ENCODE results near the gene CEACAM16. TPM values are rescaled to one million over a fixed set of nuclear protein-coding genes. Genes with fewer than 3 reads are reported as not detected.

CEACAM16 gene
- total RNA-seq, 1 experiment from 2014 or later = not detected

DNA sequence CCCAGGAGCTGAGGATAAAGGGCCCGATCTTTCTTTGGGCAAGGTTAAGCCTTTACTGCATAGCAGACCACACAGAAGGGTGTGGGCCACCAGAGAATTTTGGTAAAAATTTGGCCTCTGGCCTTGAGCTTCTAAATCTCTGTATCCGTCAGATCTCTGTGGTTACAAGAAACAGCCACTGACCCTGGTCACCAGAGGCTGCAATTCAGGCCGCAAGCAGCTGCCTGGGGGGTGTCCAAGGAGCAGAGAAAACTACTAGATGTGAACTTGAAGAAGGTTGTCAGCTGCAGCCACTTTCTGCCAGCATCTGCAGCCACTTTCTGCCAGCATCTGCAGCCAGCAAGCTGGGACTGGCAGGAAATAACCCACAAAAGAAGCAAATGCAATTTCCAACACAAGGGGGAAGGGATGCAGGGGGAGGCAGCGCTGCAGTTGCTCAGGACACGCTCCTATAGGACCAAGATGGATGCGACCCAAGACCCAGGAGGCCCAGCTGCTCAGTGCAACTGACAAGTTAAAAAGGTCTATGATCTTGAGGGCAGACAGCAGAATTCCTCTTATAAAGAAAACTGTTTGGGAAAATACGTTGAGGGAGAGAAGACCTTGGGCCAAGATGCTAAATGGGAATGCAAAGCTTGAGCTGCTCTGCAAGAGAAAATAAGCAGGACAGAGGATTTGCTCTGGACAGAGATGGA lies 36.1 kb upstream of the CEACAM16 start:
- Histone ChIP-seq H3K4me2 (ENCODE audit: low read length) (no peak overlapping the region), H4K20me1 (ENCODE audit: insufficient read depth) (no peaks in the 10 kb centered on the region), H3K79me2 (ENCODE audit: insufficient read depth, low read length) (peaks cover 4% of the 10 kb centered on the region; the same call in 1 of the 2 replicates), H3K36me3 (ENCODE audit: control insufficient read depth in 1 of 2, insufficient read depth in 2 of 2, low read length in 2 of 2) (peaks cover 34 to 49% of the 10 kb centered on the region in 2 experiments; a peak in 3 of 4 replicates), H2AFZ (ENCODE audit: low read depth, low read length, poor library complexity, severe bottlenecking) (no peak overlapping the region), H3K4me3 (replicated peaks in 1 of 2; ENCODE audit: low read depth in 1 of 2, low read length in 2 of 2) (no peak overlapping the region), H3K27me3 (ENCODE audit: insufficient read depth, low read length) (no peaks in the 10 kb centered on the region), H3K9ac (ENCODE audit: low read length) (no peak overlapping the region), H3K9me2 (ENCODE audit: insufficient read depth) (no peaks in the 10 kb centered on the region), H3K27ac (ENCODE audit: low read depth, low read length) (no peak overlapping the region), H3K4me1 (ENCODE audit: control insufficient read depth in 1 of 2, insufficient read depth in 2 of 2, low read length in 2 of 2) (peaks cover 0 to 6% of the 10 kb centered on the region in 2 experiments; a peak in 1 of 4 replicates), H3K9me3 (ENCODE audit: control insufficient read depth in 1 of 2, insufficient read depth in 1 of 2, low read depth in 1 of 2, low read length in 2 of 2) (no peaks in the 10 kb centered on the region)
- RAD21 ChIA-PET (ENCODE audit: low non-redundant PET in 1 of 2, low total read pairs in 2 of 2, uncharacterized antibody in 2 of 2, unreplicated experiment in 2 of 2) = no interaction called here
- no peak for TF ChIP-seq ZNF274 (IDR thresholded peaks at IDR 0.05; ENCODE audit: low read depth, low read length)
- no peak for TF ChIP-seq ZFX (IDR thresholded peaks at IDR 0.05)
- TF ChIP-seq SP1 (IDR thresholded peaks at IDR 0.05; ENCODE audit: low read depth) = no peak
- no peak for TF ChIP-seq POLR2AphosphoS5 (IDR thresholded peaks at IDR 0.05; ENCODE audit: low read depth, low read length)
- TF ChIP-seq TCF7L2 (IDR thresholded peaks at IDR 0.05; ENCODE audit: borderline replicate concordance, extremely low read depth, insufficient read depth, insufficient read length) = no peak
- no peak for TF ChIP-seq RAD21 (IDR thresholded peaks at IDR 0.05; ENCODE audit: low read depth)
- no peak for TF ChIP-seq EZH2 (IDR thresholded peaks at IDR 0.05)
- no peak for TF ChIP-seq ATF3 (IDR thresholded peaks at IDR 0.05)
- TF ChIP-seq CEBPB (IDR thresholded peaks at IDR 0.05; ENCODE audit: low read depth) = no peak
- no peak for TF ChIP-seq SRF (IDR thresholded peaks at IDR 0.05; ENCODE audit: low read depth)
- no peak for TF ChIP-seq POLR2A (IDR thresholded peaks at IDR 0.05; ENCODE audit: borderline replicate concordance, extremely low read depth, insufficient read depth, insufficient read length)
- no peak for TF ChIP-seq FOSL1 (IDR thresholded peaks at IDR 0.05; ENCODE audit: low read depth)
- no peak for TF ChIP-seq EZH2phosphoT487 (IDR thresholded peaks at IDR 0.05; ENCODE audit: borderline replicate concordance)
- TF ChIP-seq, protein P1, sequence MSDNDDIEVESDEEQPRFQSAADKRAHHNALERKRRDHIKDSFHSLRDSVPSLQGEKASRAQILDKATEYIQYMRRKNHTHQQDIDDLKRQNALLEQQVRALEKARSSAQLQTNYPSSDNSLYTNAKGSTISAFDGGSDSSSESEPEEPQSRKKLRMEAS (IDR thresholded peaks at IDR 0.05) = no peak
- TF ChIP-seq, protein P2, sequence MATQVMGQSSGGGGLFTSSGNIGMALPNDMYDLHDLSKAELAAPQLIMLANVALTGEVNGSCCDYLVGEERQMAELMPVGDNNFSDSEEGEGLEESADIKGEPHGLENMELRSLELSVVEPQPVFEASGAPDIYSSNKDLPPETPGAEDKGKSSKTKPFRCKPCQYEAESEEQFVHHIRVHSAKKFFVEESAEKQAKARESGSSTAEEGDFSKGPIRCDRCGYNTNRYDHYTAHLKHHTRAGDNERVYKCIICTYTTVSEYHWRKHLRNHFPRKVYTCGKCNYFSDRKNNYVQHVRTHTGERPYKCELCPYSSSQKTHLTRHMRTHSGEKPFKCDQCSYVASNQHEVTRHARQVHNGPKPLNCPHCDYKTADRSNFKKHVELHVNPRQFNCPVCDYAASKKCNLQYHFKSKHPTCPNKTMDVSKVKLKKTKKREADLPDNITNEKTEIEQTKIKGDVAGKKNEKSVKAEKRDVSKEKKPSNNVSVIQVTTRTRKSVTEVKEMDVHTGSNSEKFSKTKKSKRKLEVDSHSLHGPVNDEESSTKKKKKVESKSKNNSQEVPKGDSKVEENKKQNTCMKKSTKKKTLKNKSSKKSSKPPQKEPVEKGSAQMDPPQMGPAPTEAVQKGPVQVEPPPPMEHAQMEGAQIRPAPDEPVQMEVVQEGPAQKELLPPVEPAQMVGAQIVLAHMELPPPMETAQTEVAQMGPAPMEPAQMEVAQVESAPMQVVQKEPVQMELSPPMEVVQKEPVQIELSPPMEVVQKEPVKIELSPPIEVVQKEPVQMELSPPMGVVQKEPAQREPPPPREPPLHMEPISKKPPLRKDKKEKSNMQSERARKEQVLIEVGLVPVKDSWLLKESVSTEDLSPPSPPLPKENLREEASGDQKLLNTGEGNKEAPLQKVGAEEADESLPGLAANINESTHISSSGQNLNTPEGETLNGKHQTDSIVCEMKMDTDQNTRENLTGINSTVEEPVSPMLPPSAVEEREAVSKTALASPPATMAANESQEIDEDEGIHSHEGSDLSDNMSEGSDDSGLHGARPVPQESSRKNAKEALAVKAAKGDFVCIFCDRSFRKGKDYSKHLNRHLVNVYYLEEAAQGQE (IDR thresholded peaks at IDR 0.05; ENCODE audit: low read depth) = no peak
- TF ChIP-seq, protein P3, sequence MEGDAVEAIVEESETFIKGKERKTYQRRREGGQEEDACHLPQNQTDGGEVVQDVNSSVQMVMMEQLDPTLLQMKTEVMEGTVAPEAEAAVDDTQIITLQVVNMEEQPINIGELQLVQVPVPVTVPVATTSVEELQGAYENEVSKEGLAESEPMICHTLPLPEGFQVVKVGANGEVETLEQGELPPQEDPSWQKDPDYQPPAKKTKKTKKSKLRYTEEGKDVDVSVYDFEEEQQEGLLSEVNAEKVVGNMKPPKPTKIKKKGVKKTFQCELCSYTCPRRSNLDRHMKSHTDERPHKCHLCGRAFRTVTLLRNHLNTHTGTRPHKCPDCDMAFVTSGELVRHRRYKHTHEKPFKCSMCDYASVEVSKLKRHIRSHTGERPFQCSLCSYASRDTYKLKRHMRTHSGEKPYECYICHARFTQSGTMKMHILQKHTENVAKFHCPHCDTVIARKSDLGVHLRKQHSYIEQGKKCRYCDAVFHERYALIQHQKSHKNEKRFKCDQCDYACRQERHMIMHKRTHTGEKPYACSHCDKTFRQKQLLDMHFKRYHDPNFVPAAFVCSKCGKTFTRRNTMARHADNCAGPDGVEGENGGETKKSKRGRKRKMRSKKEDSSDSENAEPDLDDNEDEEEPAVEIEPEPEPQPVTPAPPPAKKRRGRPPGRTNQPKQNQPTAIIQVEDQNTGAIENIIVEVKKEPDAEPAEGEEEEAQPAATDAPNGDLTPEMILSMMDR (IDR thresholded peaks at IDR 0.05 in 2 of 3, conservative IDR thresholded peaks at IDR 0.05 in 1 of 3; ENCODE audit: borderline replicate concordance in 1 of 3, insufficient read depth in 1 of 3, low read depth in 2 of 3, low read length in 2 of 3) = no peak
- TF ChIP-seq YY1 (IDR thresholded peaks at IDR 0.05; ENCODE audit: extremely low read depth, insufficient replicate concordance, low read depth, low read length) = no peak
- TF ChIP-seq ELF1 (IDR thresholded peaks at IDR 0.05; ENCODE audit: borderline replicate concordance, low read depth) = no peak
- TF ChIP-seq EGR1 (IDR thresholded peaks at IDR 0.05; ENCODE audit: low read depth) = no peak
- ATAC-seq = no peak
- DNase-seq (ENCODE audit: low read depth, low spot score) = no peak
- TSS peak; percentile 13 for BruUV-seq (replicated peaks)
- intact Hi-C loops (cut with micrococcal nuclease) = no loop called here
- CTCF ChIA-PET = interaction anchor here (1.5 to 2.6 kb wide), 4 partner anchors 8 to 108 kb away, joined by 5 to 8 read pairs (median 7); no protein-coding TSS in a partner anchor
- POLR2A ChIA-PET = no interaction called here

Measured in HCT116 (cell line).